ENCODE data around the gene SIRT6.
"Not testable (repeated sequence)": the region's sequence is repeated elsewhere in the genome, so short reads cannot be mapped to it uniquely, and the experiment has no call there.

- not testable (repeated sequence) for TF ChIP-seq CTCF, POLR2A (IDR thresholded peaks at IDR 0.05)
Observed at GRCh38 chr19:4231521-4231920, 49.2 kb upstream of the SIRT6 start.

All from lower leg skin (tissue), 3 donors.